ENCODE results near the gene FAM234B.
A peak's percentile ranks its signal among the peaks of the same experiment; 100 is the strongest.

FAM234B gene

DNA sequence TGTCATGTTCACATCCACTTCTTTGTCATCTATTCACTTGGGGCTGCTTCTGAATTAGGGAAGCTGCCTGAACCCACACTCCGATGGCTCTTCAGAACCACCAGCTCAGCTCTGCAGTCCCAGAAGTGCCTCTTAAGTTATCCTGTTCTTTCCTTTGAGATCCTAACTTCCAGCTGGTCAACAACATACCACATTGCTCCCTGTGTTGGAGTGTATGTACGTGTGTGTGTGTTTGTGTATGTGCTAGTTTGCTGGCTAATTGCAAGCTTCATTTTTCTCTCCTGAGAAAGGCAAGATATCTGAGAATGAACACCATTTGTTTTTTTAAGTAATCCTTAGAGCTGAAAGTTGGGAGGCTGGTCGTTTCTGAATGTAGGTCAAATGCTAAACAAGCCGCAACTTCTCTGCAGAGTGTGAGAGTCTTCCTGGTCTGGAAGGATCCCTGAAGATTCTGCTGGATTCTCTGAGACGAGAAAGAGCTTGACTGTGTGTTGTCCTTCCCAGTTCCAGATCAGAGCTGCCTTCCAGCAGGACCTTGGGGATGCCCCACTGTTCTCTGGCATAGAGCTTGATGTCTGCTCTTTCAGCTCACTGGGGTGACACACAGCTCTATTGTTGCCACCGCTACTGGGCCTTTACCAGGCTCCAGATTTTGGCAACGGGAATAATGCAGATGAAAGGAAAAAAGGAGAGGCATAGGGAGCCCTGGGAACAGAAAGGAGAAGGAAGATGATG, 58.4 kb downstream of the FAM234B start:
- H2AFZ ChIP-seq (ENCODE audit: low read depth, low read length), result 0 out of 2 replicates have a peak overlapping the region, but pooled peaks have one; percentile 14
- no peak for TF ChIP-seq EZH2 (IDR thresholded peaks at IDR 0.05; ENCODE audit: borderline replicate concordance, low read depth, low read length, severe bottlenecking)
- TF ChIP-seq, protein P1, sequence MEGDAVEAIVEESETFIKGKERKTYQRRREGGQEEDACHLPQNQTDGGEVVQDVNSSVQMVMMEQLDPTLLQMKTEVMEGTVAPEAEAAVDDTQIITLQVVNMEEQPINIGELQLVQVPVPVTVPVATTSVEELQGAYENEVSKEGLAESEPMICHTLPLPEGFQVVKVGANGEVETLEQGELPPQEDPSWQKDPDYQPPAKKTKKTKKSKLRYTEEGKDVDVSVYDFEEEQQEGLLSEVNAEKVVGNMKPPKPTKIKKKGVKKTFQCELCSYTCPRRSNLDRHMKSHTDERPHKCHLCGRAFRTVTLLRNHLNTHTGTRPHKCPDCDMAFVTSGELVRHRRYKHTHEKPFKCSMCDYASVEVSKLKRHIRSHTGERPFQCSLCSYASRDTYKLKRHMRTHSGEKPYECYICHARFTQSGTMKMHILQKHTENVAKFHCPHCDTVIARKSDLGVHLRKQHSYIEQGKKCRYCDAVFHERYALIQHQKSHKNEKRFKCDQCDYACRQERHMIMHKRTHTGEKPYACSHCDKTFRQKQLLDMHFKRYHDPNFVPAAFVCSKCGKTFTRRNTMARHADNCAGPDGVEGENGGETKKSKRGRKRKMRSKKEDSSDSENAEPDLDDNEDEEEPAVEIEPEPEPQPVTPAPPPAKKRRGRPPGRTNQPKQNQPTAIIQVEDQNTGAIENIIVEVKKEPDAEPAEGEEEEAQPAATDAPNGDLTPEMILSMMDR (IDR thresholded peaks at IDR 0.05; ENCODE audit: borderline replicate concordance, extremely low read depth, low read length, poor library complexity, severe bottlenecking), result no peak
- no peak overlapping the region for H3K4me3 ChIP-seq (ENCODE audit: low read depth in 1 of 2, low read length in 2 of 2)

DNA sequence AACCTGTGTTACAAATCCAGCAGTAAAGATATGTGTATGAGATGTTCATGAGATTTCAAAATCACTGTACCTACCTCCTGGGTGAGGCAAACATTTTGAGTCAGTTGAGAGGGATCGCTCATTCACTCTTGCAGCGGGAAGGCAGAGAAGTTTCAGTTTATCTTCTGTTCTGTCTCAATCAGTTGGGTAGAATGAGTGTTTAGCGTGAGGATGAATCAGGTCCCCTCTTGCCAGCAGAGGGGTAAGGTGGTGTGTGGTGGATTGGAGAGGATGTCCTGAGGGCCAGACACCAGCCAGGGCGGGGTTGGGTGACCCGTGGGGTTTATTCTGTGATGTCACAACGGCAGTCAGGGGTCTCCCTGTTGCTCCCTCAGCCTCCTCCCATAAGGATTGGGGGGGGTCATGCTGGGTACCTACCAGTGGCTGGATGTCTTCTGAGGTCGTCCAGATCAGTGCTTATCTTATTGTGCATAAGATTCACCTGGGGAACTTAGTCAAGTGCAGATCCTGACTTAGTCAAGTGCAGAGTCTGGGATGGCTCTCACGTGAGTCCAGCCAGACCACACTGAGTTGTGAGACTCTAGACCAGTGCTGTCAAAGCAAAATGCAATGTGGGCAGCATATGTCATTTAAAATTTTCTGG, 59.3 kb downstream of the FAM234B start, which contains the start of gene GSG1:
GSG1 (minus strand) TSS at position 277 of the 643 bp plus-strand sequence; CDS start at position 122, 155 bp downstream.
- Histone ChIP-seq H3K79me2 (ENCODE audit: insufficient read depth, low read length) (no peaks in the 10 kb centered on the region), H3K9ac (ENCODE audit: low read depth, low read length) (no peak within 1 kb of the TSS), H3K9me3 (ENCODE audit: insufficient read depth, low read length, severe bottlenecking) (no peaks in the 10 kb centered on the region), H3K4me3 (ENCODE audit: low read depth in 1 of 2, low read length in 2 of 2) (no peak within 1 kb of the TSS), H3K36me3 (ENCODE audit: insufficient read depth, low read length) (no peaks in the 10 kb centered on the region), H4K20me1 (ENCODE audit: insufficient read depth, low read length) (no peaks in the 10 kb centered on the region), H2AFZ (ENCODE audit: low read depth, low read length) (0 out of 2 replicates have a peak within 1 kb of the TSS, but pooled peaks have one; percentile 14), H3K4me1 (ENCODE audit: insufficient read depth, low read length) (peaks cover 15% of the 10 kb centered on the region), H3K27me3 (ENCODE audit: insufficient read depth, low read length, poor library complexity) (no peaks in the 10 kb centered on the region), H3K27ac (ENCODE audit: low read length) (no peak within 1 kb of the TSS), H3K4me2 (ENCODE audit: insufficient read depth, low read length) (no peak within 1 kb of the TSS)
- no peak for DNase-seq
- TF ChIP-seq, protein P1 (IDR thresholded peaks at IDR 0.05; ENCODE audit: borderline replicate concordance, extremely low read depth, low read length, poor library complexity, severe bottlenecking), result no peak
- no peak for TF ChIP-seq EZH2 (IDR thresholded peaks at IDR 0.05; ENCODE audit: borderline replicate concordance, low read depth, low read length, severe bottlenecking)
- ATAC-seq (ENCODE audit: insufficient read depth, low read depth), result no peak

More for the DNA sequence above, 58.4 kb downstream of the FAM234B start:
- Histone ChIP-seq H3K4me1 (ENCODE audit: insufficient read depth, low read length) (peaks cover 15% of the 10 kb centered on the region), H3K9me3 (ENCODE audit: insufficient read depth, low read length, severe bottlenecking) (no peaks in the 10 kb centered on the region), H3K4me2 (ENCODE audit: insufficient read depth, low read length) (no peak overlapping the region), H3K79me2 (ENCODE audit: insufficient read depth, low read length) (no peaks in the 10 kb centered on the region), H3K27ac (ENCODE audit: low read length) (no peak overlapping the region), H3K36me3 (ENCODE audit: insufficient read depth, low read length) (no peaks in the 10 kb centered on the region), H3K27me3 (ENCODE audit: insufficient read depth, low read length, poor library complexity) (no peaks in the 10 kb centered on the region), H3K9ac (ENCODE audit: low read depth, low read length) (no peak overlapping the region), H4K20me1 (ENCODE audit: insufficient read depth, low read length) (no peaks in the 10 kb centered on the region)
- DNase-seq, result no peak
- ATAC-seq (ENCODE audit: insufficient read depth, low read depth), result no peak

DNA sequence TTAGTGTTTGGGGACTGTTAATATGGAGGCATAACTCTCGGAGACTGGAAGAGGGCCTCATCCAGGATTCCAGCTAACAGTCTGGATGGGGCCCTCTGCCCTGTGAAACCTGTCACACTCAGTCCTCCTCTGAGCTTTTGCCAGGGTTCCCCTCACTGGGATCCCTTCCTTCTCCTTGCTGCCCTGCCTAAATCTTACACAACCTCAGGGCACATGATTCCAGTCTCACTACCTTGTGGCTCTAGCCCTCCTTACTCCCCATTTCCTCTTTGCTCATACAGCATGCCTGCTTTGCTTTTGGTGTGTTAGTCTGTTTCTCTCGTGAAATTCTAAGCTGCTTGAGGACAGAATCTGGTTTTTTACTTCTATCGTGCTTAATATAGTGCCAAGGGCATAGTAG, 60.2 kb downstream of the FAM234B start:
- H3K36me3 ChIP-seq (ENCODE audit: insufficient read depth, low read length), result no peaks in the 10 kb centered on the region
- no peaks in the 10 kb centered on the region for H4K20me1 ChIP-seq (ENCODE audit: insufficient read depth, low read length)
- H3K9me3 ChIP-seq (ENCODE audit: insufficient read depth, low read length, severe bottlenecking), result no peaks in the 10 kb centered on the region
- no peaks in the 10 kb centered on the region for H3K27me3 ChIP-seq (ENCODE audit: insufficient read depth, low read length, poor library complexity)
- DNase-seq (no peak), ATAC-seq (ENCODE audit: insufficient read depth, low read depth) (no peak)
- no peak overlapping the region for H3K9ac ChIP-seq (ENCODE audit: low read depth, low read length)
- TF ChIP-seq, protein P1 (IDR thresholded peaks at IDR 0.05; ENCODE audit: borderline replicate concordance, extremely low read depth, low read length, poor library complexity, severe bottlenecking), result no peak
- no peak for TF ChIP-seq EZH2 (IDR thresholded peaks at IDR 0.05; ENCODE audit: borderline replicate concordance, low read depth, low read length, severe bottlenecking)
- H3K4me3 ChIP-seq (ENCODE audit: low read depth in 1 of 2, low read length in 2 of 2), result no peak overlapping the region
- no peak overlapping the region for H3K4me2 ChIP-seq (ENCODE audit: insufficient read depth, low read length)
- peaks cover 15% of the 10 kb centered on the region for H3K4me1 ChIP-seq (ENCODE audit: insufficient read depth, low read length)
- H3K79me2 ChIP-seq (ENCODE audit: insufficient read depth, low read length), result no peaks in the 10 kb centered on the region
- no peak overlapping the region for H2AFZ ChIP-seq (ENCODE audit: low read depth, low read length)
- H3K27ac ChIP-seq (ENCODE audit: low read length), result no peak overlapping the region
